ENCODE measurements around the gene RNASE2.
A peak's percentile ranks its signal among the peaks of the same experiment; 100 is the strongest.
"Not testable (repeated sequence)": the region's sequence is repeated elsewhere in the genome, so short reads cannot be mapped to it uniquely, and the experiment has no call there.

RNASE2 gene

DNA sequence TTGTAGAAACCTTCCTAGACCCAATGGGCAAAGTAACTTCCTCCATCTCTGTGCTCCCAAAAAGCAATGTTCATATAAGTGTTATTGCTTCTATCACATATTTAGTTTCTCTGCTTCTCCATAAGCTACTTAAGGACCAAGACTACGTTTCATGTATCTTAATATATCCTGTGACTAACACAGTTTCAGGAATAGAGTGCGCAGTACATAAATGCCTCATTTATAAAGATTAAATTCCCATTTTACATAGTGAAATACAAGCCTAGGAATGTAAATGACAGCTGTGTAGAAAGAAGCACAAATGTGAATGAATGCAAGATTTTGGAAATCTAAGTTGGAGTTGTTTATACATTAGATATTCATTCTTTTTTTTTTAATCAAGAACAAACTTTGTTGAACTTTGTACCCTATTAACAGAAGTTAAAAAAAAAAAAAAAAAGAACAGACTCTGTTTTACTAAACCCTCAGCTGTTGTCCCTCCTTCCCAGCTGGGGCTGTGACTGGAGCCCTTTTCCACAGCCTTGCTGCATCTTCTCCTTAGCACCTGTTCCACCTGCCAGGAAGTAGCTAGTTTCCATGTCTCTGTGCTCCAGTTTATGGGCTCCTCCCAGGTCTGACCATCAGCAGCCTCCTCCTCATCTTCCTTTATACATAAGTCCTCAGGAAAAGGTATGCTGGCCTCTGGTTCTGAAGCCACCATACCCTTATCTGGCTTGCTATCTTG lies 27.5 kb downstream of the RNASE2 start:
- no peak for DNase-seq (ENCODE audit: low read depth)

DNA sequence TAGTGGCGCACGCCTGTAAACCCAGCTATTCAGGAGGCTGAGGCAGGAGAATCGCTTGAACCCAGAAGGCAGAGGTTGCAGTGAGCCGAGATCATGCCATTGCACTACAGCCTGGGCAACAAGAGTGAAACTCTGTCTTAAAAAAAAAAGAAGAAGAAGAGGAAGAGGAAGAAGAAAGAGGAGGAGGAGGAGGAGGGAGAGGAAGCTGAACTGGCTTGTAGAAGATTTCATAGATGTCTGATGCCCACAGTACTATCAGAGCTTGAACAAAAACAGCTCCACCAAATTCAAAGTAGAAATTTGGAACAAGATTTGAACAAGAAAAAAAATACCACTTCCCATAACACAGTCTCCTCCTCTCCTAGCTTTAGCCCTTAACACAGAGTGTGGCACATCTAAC lies 30.4 kb downstream of the RNASE2 start:
- DNase-seq (ENCODE audit: low read depth) = not testable (repeated sequence)

DNA sequence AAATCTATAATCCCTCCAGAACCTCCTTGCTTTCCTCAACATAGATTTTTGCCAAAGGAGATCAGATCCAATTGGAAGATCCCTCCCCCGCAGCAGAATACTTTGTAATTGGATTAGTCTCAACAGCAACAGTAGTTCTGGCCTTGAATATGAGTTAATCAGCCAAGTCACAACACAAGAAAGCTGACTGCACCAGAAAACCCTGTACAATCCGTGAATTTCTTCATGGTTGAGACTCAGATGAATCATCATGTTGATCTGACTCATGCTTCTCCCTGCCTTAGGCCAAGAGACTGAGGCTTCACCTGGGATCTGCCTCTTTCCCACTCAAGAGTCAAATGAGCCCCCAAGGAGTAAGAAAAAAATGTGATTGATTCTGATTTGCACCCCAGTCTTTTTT lies 31.5 kb downstream of the RNASE2 start:
- peak; percentile 94 for DNase-seq (ENCODE audit: low read depth)

DNA sequence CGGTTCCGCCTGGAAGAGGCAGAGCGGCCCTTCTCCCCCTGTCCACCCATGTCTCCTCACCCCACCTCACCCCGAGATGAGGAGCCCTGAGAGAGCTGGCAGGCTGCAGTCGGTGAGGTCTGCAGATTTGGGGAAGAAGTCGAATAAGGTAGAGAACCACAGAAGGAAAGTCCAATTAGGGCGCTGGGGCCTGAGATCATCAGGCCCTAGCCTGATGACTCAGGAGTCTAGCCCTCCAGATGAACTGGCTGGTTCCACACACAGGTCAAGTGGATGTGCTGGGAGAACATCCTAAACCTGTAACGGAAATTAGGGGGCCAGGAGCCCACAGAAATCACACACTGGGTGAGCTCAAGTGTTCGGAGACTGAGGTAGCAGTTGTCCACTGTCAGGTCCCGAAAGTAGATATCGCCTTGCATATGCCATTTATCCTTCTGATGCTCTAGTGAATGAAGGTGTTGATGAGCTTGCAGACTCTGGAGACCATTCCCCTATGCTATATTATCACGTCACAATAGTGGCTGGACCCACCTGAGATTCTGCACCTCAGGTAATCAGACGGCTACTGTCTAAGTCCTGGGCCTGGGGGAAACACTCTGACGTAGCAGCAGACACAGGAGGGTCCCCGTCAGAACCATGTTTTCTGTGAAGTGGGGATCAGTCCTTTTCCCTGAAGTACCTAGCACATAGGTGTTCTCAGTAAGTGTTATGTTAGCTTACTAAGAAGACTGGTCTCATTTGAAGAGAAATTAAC lies 33.6 kb downstream of the RNASE2 start:
- no peak for DNase-seq (ENCODE audit: low read depth)

DNA sequence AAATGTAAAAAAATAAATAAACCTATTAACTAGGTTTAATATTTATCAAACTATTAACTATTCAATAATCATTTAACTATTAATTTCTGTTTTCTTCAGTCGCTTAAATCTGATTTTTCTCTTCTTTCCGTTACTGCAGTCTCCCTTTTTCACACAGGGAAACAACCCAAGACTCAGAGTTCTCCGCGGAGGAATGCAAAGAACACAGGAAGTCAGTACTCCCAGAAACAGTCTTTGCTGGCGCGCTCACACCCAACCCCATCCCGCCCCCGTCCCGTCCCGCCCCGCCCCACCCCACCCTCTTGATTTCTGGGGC lies 34.1 kb downstream of the RNASE2 start:
- no peak for DNase-seq (ENCODE audit: low read depth)

DNA sequence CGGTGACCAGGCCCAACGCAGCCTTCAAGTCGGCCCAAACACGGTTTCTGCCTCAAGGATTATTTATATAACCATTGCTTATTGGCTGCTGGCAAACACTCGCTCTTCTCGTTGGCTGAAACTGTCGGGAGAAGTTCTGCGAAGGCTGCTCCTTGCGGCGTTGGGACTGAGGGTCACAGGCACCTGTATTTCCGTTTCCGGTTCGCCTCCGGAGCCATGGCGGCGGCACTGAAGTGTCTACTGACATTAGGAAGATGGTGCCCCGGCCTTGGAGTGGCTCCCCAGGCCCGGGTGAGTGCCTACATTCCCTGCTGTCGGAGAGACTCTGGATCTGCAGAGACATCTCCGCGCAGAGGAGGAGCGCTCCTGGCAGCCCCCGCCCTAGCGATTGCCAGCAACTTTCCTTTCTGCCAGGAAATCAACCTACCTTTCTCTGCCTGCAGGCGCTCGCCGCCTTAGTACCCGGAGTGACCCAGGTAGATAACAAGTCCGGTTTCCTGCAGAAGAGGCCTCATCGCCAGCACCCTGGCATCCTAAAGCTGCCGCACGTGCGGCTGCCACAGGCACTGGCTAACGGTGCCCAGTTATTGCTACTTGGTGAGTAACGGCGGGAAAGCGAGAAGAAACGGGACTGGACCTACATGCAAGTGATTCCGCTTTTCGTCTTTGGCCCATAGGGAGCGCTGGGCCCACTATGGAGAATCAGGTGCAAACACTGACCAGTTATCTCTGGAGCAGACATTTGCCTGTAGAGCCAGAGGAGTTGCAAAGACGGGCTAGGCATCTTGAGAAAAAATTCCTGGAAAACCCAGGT lies 34.7 kb downstream of the RNASE2 start, which contains the start of gene METTL17:
Gene METTL17, plus strand, starts transcription at position 194 of the 814 bp plus-strand sequence. Its CDS starts 23 bp downstream, at position 217.
- peak; percentile 93 for DNase-seq (ENCODE audit: low read depth)

DNA sequence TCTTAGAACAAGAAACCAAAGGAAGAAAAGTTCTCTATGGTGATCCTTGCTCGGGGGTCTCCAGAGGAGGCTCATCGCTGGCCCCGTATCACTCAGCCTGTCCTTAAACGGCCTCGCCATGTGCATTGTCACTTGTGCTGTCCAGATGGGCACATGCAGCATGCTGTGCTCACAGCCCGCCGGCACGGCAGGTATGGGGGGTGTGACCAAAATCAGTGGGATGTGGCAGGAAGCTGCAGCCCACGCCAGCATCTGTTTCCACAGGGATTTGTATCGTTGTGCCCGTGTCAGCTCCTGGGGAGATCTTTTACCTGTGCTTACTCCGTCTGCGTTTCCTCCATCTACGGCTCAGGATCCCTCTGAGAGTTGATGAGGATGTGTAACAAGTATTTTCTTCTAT lies 41.2 kb downstream of the RNASE2 start:
- no peak for DNase-seq (ENCODE audit: low read depth)

DNA sequence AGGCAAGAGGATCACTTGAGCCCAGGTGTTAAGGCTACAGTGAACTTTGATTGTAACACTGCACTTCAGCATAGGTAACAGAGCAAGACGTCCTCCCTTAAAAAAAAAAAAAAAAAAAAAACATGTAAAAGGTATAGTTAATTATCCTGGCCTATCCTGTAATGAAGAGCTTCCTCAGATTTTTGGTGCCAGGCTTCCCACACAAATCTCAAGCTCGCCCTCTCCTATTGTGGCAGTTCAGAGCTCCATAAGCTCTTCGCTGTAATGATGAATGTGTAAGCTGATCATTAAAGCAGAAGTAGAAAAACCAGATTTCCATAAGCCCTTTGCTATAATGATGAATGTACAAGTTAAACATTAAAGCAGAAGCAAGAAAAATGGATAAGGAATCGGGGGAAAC lies 41.8 kb downstream of the RNASE2 start:
- DNase-seq (ENCODE audit: low read depth) = no peak

DNA sequence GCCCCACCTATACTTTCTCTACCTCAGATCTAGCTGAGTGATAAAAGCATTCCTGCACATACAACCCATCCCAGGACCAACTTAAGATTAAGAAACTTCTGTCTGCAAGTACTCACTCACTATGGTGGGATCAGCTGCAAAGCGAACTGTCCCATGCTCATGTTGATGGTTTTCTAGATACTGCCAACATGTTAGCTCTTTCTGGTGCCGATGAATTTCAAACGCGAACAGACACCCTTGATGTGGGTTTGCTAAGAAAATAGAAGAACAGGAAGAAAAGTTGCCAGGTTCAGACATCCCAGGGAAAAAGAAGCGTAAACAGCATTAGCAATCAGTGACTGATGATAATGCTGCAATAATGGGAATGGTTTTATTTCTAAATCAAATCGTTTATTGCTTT lies 42.3 kb downstream of the RNASE2 start:
- no peak for DNase-seq (ENCODE audit: low read depth)

DNA sequence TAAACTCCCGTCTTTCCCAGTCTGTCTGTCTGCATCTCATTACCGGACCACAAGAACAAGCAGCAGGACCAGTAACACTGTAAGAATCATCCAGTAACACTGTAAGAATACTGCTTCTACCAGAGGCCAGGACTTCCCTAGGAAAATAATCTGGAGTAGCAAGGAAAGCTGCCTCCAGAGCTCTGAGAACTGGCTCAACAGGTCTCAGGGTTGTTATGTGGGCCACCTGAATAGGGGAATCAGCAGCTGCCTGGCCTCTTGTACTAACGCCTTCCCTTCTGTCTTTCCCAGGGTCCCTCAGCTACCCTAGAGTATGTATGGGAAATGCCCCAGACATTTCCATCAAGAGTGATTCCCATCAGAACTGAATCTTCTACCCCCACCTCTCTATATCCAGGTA lies 42.9 kb downstream of the RNASE2 start:
- no peak for DNase-seq (ENCODE audit: low read depth)

DNA sequence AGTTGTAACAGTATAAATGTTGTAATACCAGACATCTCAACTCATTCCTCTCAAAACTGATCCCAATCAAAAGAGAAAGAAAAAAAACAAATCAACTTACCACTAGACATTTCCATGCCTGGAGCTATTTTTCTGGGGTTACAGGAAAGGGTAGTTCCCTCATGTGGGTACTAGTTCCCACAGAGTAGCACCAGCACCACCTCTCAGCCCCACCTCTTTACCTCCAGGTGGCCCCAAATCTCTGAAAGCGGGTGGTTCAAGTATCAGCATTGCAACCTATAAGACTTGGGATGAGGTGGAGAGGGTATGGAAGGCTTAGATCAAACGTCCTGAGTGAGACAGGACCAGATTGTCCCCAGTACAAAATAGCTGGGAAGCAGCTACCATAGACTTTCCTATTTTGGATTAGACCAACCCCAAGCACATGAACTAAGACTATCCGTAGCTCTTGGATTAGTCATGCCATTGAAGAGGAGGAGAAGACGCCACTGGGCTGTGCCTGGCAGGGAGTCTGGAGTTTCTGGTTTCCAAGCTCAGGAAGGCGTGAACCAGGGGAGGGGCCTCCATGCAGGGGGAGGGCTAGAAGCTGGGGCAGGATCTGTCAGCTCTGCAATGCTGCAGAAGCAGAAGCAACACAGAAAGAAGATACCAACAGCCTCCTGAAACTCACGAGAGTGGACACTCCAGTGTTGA lies 43.5 kb downstream of the RNASE2 start, which contains the start of gene SLC39A2:
Gene SLC39A2, plus strand, starts transcription at position 620 of the 693 bp plus-strand sequence. CDS start 154 bp downstream, outside the sequence.
- no peak for DNase-seq (ENCODE audit: low read depth)

DNA sequence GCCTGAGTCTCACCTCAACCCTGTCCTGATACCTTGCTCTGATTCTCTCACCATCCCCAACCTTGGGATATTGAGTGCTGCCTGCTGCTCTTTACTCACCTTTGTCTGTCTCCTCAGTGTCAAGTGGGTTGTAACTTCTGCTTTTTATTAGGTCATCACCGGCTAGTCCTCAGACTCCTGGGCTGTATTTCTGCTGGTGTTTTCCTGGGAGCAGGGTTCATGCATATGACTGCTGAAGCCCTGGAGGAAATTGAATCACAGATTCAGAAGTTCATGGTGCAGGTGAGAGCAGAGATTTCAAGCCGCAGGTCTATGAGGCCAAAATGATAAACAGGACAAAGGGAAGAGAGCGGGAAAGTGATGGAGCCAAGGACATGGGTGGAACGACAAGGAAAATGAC lies 44.3 kb downstream of the RNASE2 start:
- no peak for DNase-seq (ENCODE audit: low read depth)

DNA sequence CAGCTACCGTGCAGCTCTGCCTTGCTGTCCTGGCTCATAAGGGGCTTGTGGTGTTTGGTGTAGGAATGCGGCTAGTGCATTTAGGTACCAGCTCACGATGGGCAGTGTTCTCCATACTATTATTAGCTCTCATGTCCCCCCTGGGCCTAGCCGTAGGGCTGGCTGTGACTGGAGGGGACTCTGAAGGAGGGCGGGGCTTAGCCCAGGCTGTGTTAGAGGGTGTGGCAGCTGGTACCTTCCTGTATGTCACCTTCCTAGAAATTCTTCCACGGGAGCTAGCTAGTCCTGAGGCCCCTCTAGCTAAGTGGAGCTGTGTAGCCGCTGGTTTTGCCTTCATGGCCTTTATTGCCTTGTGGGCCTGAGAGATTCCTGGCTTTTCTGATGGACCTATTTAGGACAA lies 45.9 kb downstream of the RNASE2 start:
- DNase-seq (ENCODE audit: low read depth) = no peak

DNA sequence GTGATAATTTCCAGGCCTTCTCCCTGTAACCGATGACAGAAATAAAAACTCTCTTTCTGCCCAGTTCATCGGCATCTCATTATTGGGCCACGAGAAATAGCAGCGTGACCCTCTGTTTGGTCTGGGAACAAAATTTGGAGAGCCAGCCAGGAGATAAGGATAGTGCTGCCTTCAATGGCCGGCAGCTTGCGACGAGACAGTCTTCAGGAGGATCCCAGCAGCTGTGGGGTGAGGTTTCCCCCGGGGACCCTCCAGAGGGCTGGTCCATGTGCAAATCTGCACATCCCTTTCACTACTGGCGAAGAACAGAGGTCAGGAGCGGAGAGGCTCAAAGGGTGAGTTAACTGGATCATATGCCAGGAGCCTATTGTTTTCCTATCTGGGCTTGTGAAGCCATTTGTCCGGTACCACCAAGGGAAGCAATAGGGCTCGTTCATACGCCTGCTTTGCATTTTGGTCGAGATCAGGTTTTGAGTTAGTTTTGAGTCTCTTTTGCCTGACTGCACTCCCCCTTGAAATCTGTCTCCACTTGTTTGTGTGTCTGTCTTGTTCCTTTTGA lies 48.6 kb downstream of the RNASE2 start:
- no peak for DNase-seq (ENCODE audit: low read depth)

Data from non-pigmented ciliary epithelial cell (primary cell).